B cell (primary cell): ENCODE data around the gene PLAGL2. TPM values are rescaled to one million over a fixed set of nuclear protein-coding genes. Genes with fewer than 3 reads are reported as not detected.

Source experiments
- ATAC-seq: fragments of 200-7000 bp; cut with Tn5 transposase; one replicate; pipeline ENCODE4 v1.10.0; 2021; ENCODE audit warnings: low read depth, mild to moderate bottlenecking, moderate number of reproducible peaks, moderate library complexity
- CTCF ChIA-PET: fragments of 350-600 bp; sonication (Branson Sonifier 250); formaldehyde crosslinking; loops from one replicate; lab custom pipeline; 2021; ENCODE audit warnings: antibody characterized with exemption, inconsistent platforms; lab: Charles Lee
- POLR2A ChIA-PET: fragments of 350-600 bp; sonication (Branson Sonifier 250); formaldehyde crosslinking; loops from one replicate; lab custom pipeline; 2021; ENCODE audit warnings: antibody characterized with exemption; lab: Charles Lee
- DNase-seq: peaks from one replicate; pipeline ENCODE4 v3.0.0; 2013
- H2AFZ ChIP-seq: 2 replicates; pipeline ENCODE4 v1.6.1; 2012; ENCODE audit warnings: mild to moderate bottlenecking, low read depth, low read length; ENCODE audit not compliant: insufficient read depth, poor library complexity, severe bottlenecking
- H3K27ac ChIP-seq, 2 donors: 1 replicate in 1 of 2; 2 replicates in 1 of 2; pipeline ENCODE4 v1.5.1; 2012 to 2013; ENCODE audit warnings: low read length in 2 of 2, mild to moderate bottlenecking in 2 of 2, moderate library complexity in 1 of 2
- H3K27me3 ChIP-seq, 4 experiments: fragments of 200-600 bp in 1 of 4; sonication (generic) in 1 of 4; replicated peaks in 1 of 4; 1 replicate in 2 of 4; 2 replicates in 2 of 4; pipeline versions ENCODE4 v1.6.1 to v1.7.0; 2013 to 2016; ENCODE audit warnings: low read length in 3 of 4, mild to moderate bottlenecking in 2 of 4, mixed read lengths in 1 of 4, moderate library complexity in 1 of 4; ENCODE audit not compliant: insufficient read depth in 4 of 4, control insufficient read depth in 3 of 4; ENCODE audit errors: control extremely low read depth in 1 of 4
- H3K36me3 ChIP-seq, 2 experiments: replicated peaks in 1 of 2; 1 replicate in 1 of 2; 2 replicates in 1 of 2; pipeline versions ENCODE4 v1.6.1 to v1.7.1; 2013; ENCODE audit warnings: low read length in 1 of 2; ENCODE audit not compliant: insufficient read depth in 2 of 2, control insufficient read depth in 1 of 2; ENCODE audit errors: control extremely low read depth in 1 of 2, extremely low read depth in 1 of 2
- H3K4me1 ChIP-seq, 2 donors: fragments of 200-600 bp in 1 of 2; sonication (generic) in 1 of 2; 1 replicate in 1 of 2; 2 replicates in 1 of 2; pipeline versions ENCODE4 v1.5.1 to v1.6.1; 2013 to 2017; ENCODE audit warnings: low read length in 2 of 2; ENCODE audit not compliant: control insufficient read depth in 2 of 2, insufficient read depth in 2 of 2
- H3K4me2 ChIP-seq: replicated peaks from 2 replicates; pipeline ENCODE3; 2012; ENCODE audit warnings: mild to moderate bottlenecking, low read depth, low read length; ENCODE audit not compliant: poor library complexity, severe bottlenecking
- H3K4me3 ChIP-seq, 5 experiments: fragments of 200-600 bp in 1 of 5; sonication (generic) in 1 of 5; 1 replicate in 3 of 5; 2 replicates in 2 of 5; pipeline versions ENCODE4 v1.5.1 to v1.7.0; 2011 to 2016; ENCODE audit warnings: low read length in 4 of 5, mild to moderate bottlenecking in 4 of 5, low read depth in 2 of 5, control low read depth in 1 of 5, moderate library complexity in 1 of 5; ENCODE audit not compliant: insufficient read depth in 1 of 5; ENCODE audit errors: control extremely low read depth in 1 of 5, extremely low read depth in 1 of 5
- H3K79me2 ChIP-seq: fragments of 200-600 bp; sonication (generic); one replicate; pipeline ENCODE4 v1.6.0; 2016; ENCODE audit warnings: low read length; ENCODE audit not compliant: control insufficient read depth, insufficient read depth
- H3K9ac ChIP-seq: fragments of 200-600 bp; sonication (generic); 2 replicates; pipeline ENCODE4 v1.6.1; 2017; ENCODE audit warnings: mild to moderate bottlenecking, low read length, moderate library complexity
- H3K9me3 ChIP-seq, 3 donors: one replicate each; pipeline versions ENCODE4 v1.6.1 to v1.7.1; 2013; ENCODE audit warnings: low read length in 2 of 3; ENCODE audit not compliant: control insufficient read depth in 2 of 3, insufficient read depth in 1 of 3; ENCODE audit errors: control extremely low read depth in 1 of 3
- H4K20me1 ChIP-seq: 2 replicates; pipeline ENCODE4 v1.6.0; 2012; ENCODE audit warnings: mild to moderate bottlenecking, low read length; ENCODE audit not compliant: insufficient read depth, control insufficient read depth, poor library complexity, severe bottlenecking
- H3K27ac Mint-ChIP-seq: one replicate; pipeline ENCODE4 v1.8.0; 2021; ENCODE audit warnings: mixed read lengths
- H3K27me3 Mint-ChIP-seq: one replicate; pipeline ENCODE4 v1.8.0; 2021; ENCODE audit warnings: mixed read lengths
- H3K4me1 Mint-ChIP-seq: one replicate; pipeline ENCODE4 v1.8.0; 2021; ENCODE audit warnings: mixed read lengths
- H3K4me3 Mint-ChIP-seq: one replicate; pipeline ENCODE4 v1.8.0; 2021; ENCODE audit warnings: mixed read lengths
- H3K9me3 Mint-ChIP-seq: one replicate; pipeline ENCODE4 v1.8.0; 2022; ENCODE audit warnings: mixed read lengths; ENCODE audit not compliant: insufficient read depth
- EZH2 ChIP-seq: IDR thresholded peaks from 2 replicates; pipeline ENCODE4 v1.6.1; 2012; ENCODE audit warnings: borderline replicate concordance, low read depth, mild to moderate bottlenecking, moderate library complexity, low read length; ENCODE audit not compliant: insufficient read depth, poor library complexity, severe bottlenecking
- WGBS: methylation state at CpG from one replicate; pipeline ENCODE4 v1.1.5; 2013; ENCODE audit warnings: missing lambda C conversion rate; ENCODE audit not compliant: insufficient coverage; 5-methylcytosine and 5-hydroxymethylcytosine counted together
- intact Hi-C: fragments of 100-400 bp; cut with micrococcal nuclease; formaldehyde crosslinking; loops from one replicate; pipeline ENCODE4 v1.10.0; 2022
- polyA plus RNA-seq: library from polyadenylated mRNA; depleted of rRNA; stranded (reverse); fragments of >200 nt; gene quantifications from 2 replicates; pipeline ENCODE4 v1.2.3, GENCODE V29; 2012
- total RNA-seq, 2 donors: library from RNA; stranded (reverse); fragments of 120-200 nt in 1 of 2; gene quantifications; 1 replicate in 1 of 2; 2 replicates in 1 of 2; pipeline versions ENCODE4 v1.2.3 to v1.2.4, GENCODE V29; 2013 to 2022
- TF ChIP-seq, protein P1 (sequence below): fragments of 200-600 bp; IDR thresholded peaks from one replicate; pipeline ENCODE4 v1.8.0; 2022; ENCODE audit warnings: antibody characterized with exemption, mild to moderate bottlenecking

PLAGL2 gene
- total and polyA plus RNA-seq, 2 donors (not counting 1 experiment from before 2014, with no cell fraction given) = 4.4 to 18.4 TPM

DNA sequence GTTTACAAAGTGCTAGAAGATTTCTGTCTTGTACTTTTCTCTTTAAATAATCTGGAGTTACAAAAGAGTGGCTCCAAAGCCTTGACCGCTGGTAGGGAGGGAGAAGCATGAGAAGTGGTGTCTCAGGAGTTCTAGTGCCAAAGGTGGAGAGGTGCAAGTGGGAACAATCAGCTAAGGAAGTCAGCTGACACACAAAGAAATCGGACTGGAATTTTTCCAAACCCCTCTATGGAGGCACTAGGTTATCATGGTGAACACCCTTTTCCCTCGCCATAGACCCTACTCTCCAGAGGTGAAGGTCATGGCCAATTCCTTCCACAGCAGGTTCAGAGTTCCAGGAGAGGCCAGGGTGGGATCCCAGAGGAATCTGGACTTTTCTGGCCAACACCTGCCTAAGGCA, 14.8 kb downstream of the PLAGL2 start:
- intact Hi-C loops = no loop called here
- no peak overlapping the region for H3K4me3 ChIP-seq
- H3K4me1 ChIP-seq = peaks cover 9 to 19% of the 10 kb centered on the region in 2 donors
- H3K9ac ChIP-seq = no peak overlapping the region
- CTCF ChIA-PET = no interaction called here
- POLR2A ChIA-PET = no interaction called here
- H3K9me3 Mint-ChIP-seq = no peaks in the 10 kb centered on the region
- H3K4me2 ChIP-seq = no peak overlapping the region
- peaks cover 16% of the 10 kb centered on the region for H3K4me1 Mint-ChIP-seq
- no peak overlapping the region for H3K4me3 Mint-ChIP-seq
- H3K36me3 ChIP-seq = peaks cover 5 to 31% of the 10 kb centered on the region in 2 experiments
- H3K79me2 ChIP-seq = no peaks in the 10 kb centered on the region
- no peak overlapping the region for H3K27ac ChIP-seq
- peaks cover 0 to 4% (median 0%) of the 10 kb centered on the region in 3 donors for H3K9me3 ChIP-seq
- DNase-seq (no peak), ATAC-seq (no peak)
- TF ChIP-seq, protein P1, sequence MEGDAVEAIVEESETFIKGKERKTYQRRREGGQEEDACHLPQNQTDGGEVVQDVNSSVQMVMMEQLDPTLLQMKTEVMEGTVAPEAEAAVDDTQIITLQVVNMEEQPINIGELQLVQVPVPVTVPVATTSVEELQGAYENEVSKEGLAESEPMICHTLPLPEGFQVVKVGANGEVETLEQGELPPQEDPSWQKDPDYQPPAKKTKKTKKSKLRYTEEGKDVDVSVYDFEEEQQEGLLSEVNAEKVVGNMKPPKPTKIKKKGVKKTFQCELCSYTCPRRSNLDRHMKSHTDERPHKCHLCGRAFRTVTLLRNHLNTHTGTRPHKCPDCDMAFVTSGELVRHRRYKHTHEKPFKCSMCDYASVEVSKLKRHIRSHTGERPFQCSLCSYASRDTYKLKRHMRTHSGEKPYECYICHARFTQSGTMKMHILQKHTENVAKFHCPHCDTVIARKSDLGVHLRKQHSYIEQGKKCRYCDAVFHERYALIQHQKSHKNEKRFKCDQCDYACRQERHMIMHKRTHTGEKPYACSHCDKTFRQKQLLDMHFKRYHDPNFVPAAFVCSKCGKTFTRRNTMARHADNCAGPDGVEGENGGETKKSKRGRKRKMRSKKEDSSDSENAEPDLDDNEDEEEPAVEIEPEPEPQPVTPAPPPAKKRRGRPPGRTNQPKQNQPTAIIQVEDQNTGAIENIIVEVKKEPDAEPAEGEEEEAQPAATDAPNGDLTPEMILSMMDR = no peak
- TF ChIP-seq EZH2 = no peak
- 100% methylated on average over 1 of the region's 3 CpGs for whole genome bisulfite sequencing
- no peak overlapping the region for H3K27ac Mint-ChIP-seq
- H3K27me3 ChIP-seq = peaks cover 0 to 14% (median 0%) of the 10 kb centered on the region in 4 experiments
- H4K20me1 ChIP-seq = peaks cover 23% of the 10 kb centered on the region
- no peak overlapping the region for H2AFZ ChIP-seq
- H3K27me3 Mint-ChIP-seq = peaks cover 10% of the 10 kb centered on the region

DNA sequence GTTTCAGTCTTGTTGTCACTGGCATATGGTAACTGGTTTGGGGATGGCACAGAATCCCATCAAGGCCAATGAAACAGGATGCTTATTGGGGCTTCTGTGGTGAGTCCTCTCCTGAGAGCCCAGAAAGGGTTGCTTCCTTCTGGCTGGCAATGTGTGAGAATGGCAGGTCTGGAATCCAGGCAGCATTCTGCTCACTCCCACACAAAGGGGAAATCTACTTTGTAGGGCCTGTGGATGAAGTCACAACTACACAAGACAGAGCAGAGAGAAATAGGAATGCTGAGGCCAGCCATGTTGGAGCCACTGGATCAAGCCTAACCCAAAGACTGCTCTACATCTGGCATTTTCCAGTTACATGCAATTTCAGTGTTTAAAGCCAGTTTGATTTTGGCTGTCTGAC, 15.7 kb downstream of the PLAGL2 start:
- Histone ChIP-seq H3K79me2 (no peaks in the 10 kb centered on the region), H3K9ac (no peak overlapping the region), H3K27me3 (peaks cover 0 to 14% (median 0%) of the 10 kb centered on the region in 4 experiments), H3K4me1 (peaks cover 9 to 19% of the 10 kb centered on the region in 2 donors), H2AFZ (no peak overlapping the region), H3K27ac (no peak overlapping the region), H3K4me2 (no peak overlapping the region), H4K20me1 (peaks cover 23% of the 10 kb centered on the region), H3K36me3 (peaks cover 5 to 26% of the 10 kb centered on the region in 2 experiments), H3K9me3 (peaks cover 0 to 4% (median 0%) of the 10 kb centered on the region in 3 donors), H3K4me3 (no peak overlapping the region)
- Mint-ChIP-seq H3K4me1 (peaks cover 16% of the 10 kb centered on the region), H3K27ac (no peak overlapping the region), H3K4me3 (no peak overlapping the region), H3K9me3 (no peaks in the 10 kb centered on the region), H3K27me3 (peaks cover 10% of the 10 kb centered on the region)
- ATAC-seq = no peak
- ChIA-PET CTCF (interaction anchor here (0.6 kb wide), 1 partner anchor 520 kb away, joined by 6 read pairs; no protein-coding TSS in a partner anchor), POLR2A (no interaction called here)
- no peak for DNase-seq
- TF ChIP-seq, protein P1 = no peak
- no peak for TF ChIP-seq EZH2
- intact Hi-C loops = no loop called here
